Effector memory CD4-positive, alpha-beta T cell (primary cell): ENCODE measurements around the gene RPL39.

Experiments used
- DNase-seq, 3 donors: peaks; one replicate each; pipeline ENCODE4 v3.0.0-alpha.2; 2020
- H3K27ac ChIP-seq: 2 replicates; pipeline ENCODE4 v1.7.0; 2013; ENCODE audit warnings: mild to moderate bottlenecking, low read length, moderate library complexity; ENCODE audit not compliant: insufficient read depth, poor library complexity, severe bottlenecking
- H3K27me3 ChIP-seq: replicated peaks from 2 replicates; pipeline ENCODE4 v1.7.0; 2013; ENCODE audit warnings: mild to moderate bottlenecking, low read length; ENCODE audit not compliant: insufficient read depth, control insufficient read depth, poor library complexity, severe bottlenecking
- H3K36me3 ChIP-seq: 2 replicates; pipeline ENCODE4 v1.7.0; 2013; ENCODE audit warnings: mild to moderate bottlenecking, low read length, moderate library complexity; ENCODE audit not compliant: control insufficient read depth, insufficient read depth
- H3K4me1 ChIP-seq: 2 replicates; pipeline ENCODE4 v1.7.0; 2013; ENCODE audit warnings: low read length, mild to moderate bottlenecking; ENCODE audit not compliant: control insufficient read depth, insufficient read depth, poor library complexity, severe bottlenecking
- H3K4me3 ChIP-seq: 2 replicates; pipeline ENCODE4 v1.7.0; 2013; ENCODE audit warnings: low read length, low read depth, mild to moderate bottlenecking; ENCODE audit not compliant: insufficient read depth, poor library complexity, severe bottlenecking
- H3K9me3 ChIP-seq: 2 replicates; pipeline ENCODE4 v1.7.0; 2013; ENCODE audit warnings: mild to moderate bottlenecking, low read length, moderate library complexity; ENCODE audit not compliant: control insufficient read depth

Gene RPL39

DNA sequence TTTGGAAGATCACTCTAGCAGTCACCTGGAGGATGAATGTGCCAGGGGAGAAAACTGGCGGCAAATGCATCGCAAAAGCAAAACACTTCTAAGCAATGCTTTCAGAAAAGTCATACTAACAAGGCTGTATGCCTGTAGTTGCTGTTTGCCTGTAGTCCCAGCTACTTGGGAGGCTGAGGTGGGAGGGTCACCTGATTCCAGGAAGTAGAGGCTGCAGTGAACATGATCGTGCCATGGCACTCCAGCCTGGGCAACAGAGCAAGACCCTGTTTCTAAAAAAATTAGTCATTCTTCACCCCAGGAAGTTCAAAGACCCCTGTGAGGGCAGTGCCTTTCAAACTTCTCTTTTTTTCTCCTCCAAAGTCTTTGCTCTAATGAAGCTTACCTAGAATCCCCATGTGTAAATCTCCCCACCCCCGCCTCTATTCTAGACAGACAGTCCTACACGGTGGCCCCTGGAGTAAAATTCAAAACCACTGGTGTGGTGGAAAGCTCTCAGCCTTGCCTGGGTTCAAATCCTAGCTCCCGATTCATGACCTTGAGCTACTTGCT lies 27.5 kb downstream of the RPL39 start:
- DNase-seq = no peak
- Histone ChIP-seq H3K27me3 (no peaks in the 10 kb centered on the region), H3K9me3 (no peaks in the 10 kb centered on the region), H3K4me3 (no peak overlapping the region), H3K27ac (no peak overlapping the region), H3K4me1 (no peaks in the 10 kb centered on the region), H3K36me3 (no peaks in the 10 kb centered on the region)

DNA sequence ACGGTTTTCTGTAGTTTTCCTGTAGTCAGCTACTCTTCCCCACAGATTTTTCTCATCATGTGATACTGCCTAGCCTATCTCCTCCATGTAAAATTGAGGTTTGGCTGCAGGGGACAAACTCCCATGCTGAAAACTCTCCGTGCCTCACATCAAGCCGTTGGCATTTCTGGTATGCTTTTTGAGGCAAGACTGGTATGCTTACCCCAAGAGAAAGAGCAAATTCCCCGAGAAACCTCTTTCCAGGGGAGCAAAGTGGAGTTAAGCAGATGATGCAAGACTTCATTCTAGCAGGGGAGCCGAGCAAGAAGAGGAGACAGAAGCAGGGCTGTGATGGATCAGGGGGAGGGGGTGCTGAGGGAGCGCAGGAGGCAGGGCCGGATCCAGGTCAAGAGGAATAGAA lies 28.2 kb downstream of the RPL39 start:
- H3K4me3 ChIP-seq = no peak overlapping the region
- no peaks in the 10 kb centered on the region for H3K36me3 ChIP-seq
- no peaks in the 10 kb centered on the region for H3K4me1 ChIP-seq
- H3K27me3 ChIP-seq = no peaks in the 10 kb centered on the region
- no peak for DNase-seq
- no peaks in the 10 kb centered on the region for H3K9me3 ChIP-seq
- no peak overlapping the region for H3K27ac ChIP-seq

DNA sequence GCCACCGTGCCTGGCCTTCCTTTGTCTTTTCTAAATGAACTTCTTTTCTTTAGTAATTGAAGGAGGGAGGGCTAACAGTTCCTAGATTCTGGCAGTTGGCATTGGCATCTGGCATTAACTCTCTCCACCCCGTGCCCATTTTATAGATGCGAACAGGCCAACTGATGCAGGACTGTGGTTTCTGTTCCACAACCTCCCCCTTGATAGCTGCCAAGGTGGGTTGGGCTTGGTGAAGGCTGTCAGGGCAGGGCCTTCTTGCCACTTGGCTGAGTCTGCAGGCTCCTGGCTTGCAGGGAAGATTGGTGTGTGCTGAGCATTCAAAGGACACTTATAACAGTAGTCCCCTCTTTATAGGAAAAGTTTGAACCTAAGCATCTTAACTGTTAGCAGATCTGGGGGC lies 28.7 kb downstream of the RPL39 start:
- no peaks in the 10 kb centered on the region for H3K27me3 ChIP-seq
- H3K36me3 ChIP-seq = no peaks in the 10 kb centered on the region
- H3K9me3 ChIP-seq = no peaks in the 10 kb centered on the region
- H3K27ac ChIP-seq = no peak overlapping the region
- H3K4me3 ChIP-seq = no peak overlapping the region
- peaks cover under 1% of the 10 kb centered on the region for H3K4me1 ChIP-seq
- no peak for DNase-seq

DNA sequence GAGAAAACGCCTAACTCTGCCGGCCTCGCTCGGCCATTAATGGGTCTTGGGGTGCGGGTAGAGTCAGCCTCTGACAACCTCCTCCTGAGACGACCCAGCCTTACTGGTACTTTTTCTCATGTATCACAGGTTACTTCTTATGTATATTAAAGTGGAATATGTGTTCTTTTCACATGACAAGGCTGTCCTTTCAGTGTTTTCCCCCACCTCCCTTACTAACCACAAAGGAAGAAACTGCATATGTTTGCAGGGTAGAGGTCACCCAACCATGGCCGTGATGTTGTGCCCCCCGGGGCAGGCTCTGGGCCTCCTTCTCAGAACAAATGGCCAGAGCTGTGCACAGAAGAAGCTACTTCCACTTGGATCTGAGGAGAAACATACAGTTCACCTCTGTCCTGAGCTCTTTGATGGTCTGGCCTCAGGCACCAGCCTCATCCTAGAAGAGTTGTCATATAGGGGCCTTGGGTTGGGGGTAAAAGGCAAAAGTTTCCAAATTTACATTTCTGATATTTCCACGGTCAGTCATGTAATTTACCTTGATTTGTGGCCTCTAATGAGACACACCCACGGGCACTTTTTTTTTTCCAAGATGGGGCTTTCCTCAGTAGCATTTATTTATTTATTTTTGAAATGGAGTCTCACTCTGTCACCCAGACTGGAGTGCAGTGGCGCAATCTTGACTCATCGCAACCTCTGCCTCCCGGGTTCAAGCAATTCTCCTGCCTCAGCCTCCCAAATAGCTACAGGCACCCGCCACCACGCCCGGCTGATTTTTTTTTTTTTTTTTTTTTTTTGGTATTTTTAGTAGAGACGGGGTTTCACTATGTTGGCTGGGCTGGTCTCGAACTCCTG lies 31.2 kb downstream of the RPL39 start:
- peaks cover 21% of the 10 kb centered on the region for H3K4me1 ChIP-seq
- no peaks in the 10 kb centered on the region for H3K27me3 ChIP-seq
- no peak overlapping the region for H3K4me3 ChIP-seq
- no peaks in the 10 kb centered on the region for H3K9me3 ChIP-seq
- no peak overlapping the region for H3K27ac ChIP-seq
- H3K36me3 ChIP-seq = no peaks in the 10 kb centered on the region
- DNase-seq = no peak

DNA sequence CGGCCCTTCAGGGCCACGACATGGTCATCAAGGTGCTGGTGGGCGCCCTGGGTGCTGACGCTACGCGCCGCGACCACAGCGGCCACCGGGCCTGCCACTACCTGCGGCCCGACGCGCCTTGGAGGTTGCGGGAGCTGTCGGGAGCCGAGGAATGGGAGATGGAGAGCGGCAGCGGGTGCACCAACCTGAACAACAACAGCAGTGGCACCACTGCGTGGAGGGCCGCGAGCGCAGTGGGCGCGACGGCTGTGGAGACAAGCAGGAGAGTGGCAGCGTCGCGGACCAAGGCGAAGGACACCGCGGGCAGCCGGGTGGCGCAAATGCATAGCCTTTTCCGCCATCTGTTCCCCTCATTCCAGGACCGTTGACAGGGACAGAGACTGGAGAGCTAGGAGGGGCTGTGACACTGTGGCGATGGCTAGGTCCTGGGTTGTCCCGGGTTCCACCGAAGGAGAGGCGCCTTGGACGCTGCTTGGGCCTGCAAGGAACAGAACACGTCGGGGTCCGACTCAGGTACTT lies 32.1 kb downstream of the RPL39 start:
- Histone ChIP-seq H3K4me3 (peak overlapping the region; percentile 64), H3K27me3 (no peaks in the 10 kb centered on the region), H3K9me3 (no peaks in the 10 kb centered on the region), H3K4me1 (peaks cover 31% of the 10 kb centered on the region), H3K27ac (peak overlapping the region; percentile 61), H3K36me3 (no peaks in the 10 kb centered on the region)
- DNase-seq = no peak

DNA sequence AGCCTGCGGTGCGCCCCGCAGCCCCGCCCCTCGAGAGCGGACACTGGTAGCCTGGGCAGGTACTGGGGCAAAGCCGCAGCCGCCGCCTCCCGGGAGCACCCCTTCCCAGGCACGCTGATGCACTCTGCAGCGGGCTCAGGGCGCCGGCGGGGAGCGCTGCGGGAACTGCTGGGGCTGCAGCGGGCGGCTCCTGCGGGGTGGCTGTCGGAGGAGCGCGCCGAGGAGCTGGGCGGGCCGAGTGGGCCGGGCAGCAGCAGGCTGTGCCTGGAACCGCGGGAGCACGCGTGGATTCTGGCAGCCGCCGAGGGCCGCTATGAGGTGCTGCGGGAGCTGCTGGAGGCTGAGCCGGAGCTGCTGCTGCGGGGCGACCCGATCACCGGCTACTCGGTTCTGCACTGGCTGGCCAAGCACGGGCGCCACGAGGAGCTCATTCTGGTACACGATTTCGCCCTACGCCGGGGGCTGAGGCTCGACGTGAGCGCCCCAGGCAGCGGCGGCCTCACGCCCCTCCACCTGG lies 32.6 kb downstream of the RPL39 start:
- Histone ChIP-seq H3K36me3 (no peaks in the 10 kb centered on the region), H3K9me3 (no peaks in the 10 kb centered on the region), H3K4me1 (peaks cover 32% of the 10 kb centered on the region), H3K27me3 (no peaks in the 10 kb centered on the region), H3K27ac (peak overlapping the region; percentile 61), H3K4me3 (peak overlapping the region; percentile 64)
- peak; percentile 4 to 29 (median 11) for DNase-seq

DNA sequence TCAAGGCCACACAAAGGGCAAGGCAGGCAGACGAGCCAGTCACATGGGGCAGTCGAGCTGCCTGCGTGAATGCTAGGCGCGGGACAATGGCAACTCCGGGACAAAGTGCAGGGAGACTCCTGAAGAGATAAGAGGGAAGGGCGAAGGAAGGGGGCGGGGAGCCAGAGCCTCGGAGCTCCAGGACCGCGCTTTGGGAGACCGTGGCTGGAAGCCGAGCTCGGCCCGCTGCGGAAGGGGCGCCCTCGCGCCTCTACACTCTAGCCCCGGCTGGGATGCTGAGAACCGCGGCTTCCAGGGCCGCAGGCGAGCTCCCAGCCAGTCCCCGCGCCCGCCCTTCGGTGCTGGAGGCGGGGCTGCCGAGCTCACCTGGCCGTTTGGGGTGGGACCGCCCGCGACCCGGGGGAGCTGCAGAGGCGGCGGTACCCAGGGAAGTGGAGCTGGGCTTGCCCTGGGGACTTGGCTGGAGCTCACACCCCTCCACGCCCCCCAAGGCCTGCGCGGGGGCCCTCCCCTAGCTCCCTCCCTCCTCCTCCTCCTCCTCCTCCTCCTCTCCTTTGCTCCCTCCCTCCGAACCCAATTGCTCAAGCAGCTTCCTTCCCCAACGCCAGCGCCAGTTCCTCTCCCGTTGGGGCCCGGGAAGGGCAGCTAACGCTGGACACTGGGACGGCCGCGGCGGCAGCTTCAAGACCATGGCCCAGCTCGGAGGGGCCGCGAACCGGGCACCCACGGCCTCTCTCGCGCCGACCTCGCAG lies 33.3 kb downstream of the RPL39 start, which contains the start of gene SOWAHD:
Gene SOWAHD (plus strand): TSS at position 610 of the 752 bp plus-strand sequence. CDS start 80 bp downstream, at position 690.
- H3K4me3 ChIP-seq = peak within 1 kb of the TSS; percentile 64
- H3K27me3 ChIP-seq = no peaks in the 10 kb centered on the region
- H3K4me1 ChIP-seq = peaks cover 32% of the 10 kb centered on the region
- H3K9me3 ChIP-seq = no peaks in the 10 kb centered on the region
- H3K36me3 ChIP-seq = no peaks in the 10 kb centered on the region
- peak within 1 kb of the TSS; percentile 61 for H3K27ac ChIP-seq
- peak in 2 of 3 donors; percentile 16 to 24 for DNase-seq

DNA sequence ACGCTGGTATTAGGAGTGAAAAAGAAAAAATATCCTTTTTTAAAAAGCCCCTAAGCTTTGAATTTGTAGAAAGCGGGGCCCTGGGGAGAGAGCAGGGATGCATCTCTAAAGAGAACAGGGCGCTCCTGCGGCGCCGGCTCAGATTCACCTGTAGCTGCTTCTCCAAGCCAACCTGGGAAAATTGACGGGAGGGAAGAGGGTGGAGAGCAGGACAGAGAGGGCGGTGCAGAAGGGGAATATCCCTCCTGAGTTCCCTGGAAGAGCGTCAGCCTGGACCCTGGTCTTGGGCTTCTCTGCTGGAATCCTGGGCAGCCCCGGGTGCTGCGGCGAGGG lies 33.8 kb downstream of the RPL39 start:
- peak overlapping the region; percentile 61 for H3K27ac ChIP-seq
- no peaks in the 10 kb centered on the region for H3K27me3 ChIP-seq
- DNase-seq = no peak
- peak overlapping the region; percentile 64 for H3K4me3 ChIP-seq
- no peaks in the 10 kb centered on the region for H3K36me3 ChIP-seq
- no peaks in the 10 kb centered on the region for H3K9me3 ChIP-seq
- H3K4me1 ChIP-seq = peaks cover 32% of the 10 kb centered on the region

DNA sequence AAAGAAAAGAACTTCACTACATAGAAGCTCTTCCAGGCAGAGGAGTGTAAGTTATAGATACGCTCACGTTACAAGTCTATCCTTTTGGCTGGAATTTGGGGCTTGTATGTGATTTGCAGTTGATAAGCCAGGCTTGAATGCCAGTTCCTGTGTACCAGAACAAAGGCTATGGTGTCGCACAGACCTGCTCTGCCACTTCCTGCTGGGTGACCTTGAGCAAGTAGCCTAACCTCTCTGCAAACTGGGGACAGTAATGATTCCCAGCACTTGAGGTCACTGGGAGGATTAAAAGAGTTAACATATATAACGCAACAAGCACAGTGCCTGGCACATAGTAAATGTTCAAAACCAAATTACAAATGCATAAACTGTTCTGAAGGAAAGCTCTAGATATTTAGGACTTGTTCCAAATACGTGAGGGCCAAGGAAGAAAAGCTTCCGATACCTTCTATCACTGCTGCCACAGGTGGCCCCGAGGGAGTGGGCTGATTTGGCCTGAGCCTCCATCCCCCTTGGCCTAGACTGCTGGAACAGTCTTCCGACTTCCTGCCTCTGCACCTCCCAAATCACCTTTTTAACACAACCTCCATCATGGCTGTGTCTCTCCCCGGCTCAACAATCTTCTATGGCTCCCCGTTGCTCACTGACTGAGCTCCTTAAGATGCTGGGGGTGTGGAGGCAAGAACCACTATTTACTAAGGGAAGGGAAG lies 34.3 kb downstream of the RPL39 start:
- peak overlapping the region; percentile 61 for H3K27ac ChIP-seq
- H3K36me3 ChIP-seq = no peaks in the 10 kb centered on the region
- H3K27me3 ChIP-seq = no peaks in the 10 kb centered on the region
- no peak overlapping the region for H3K4me3 ChIP-seq
- peaks cover 32% of the 10 kb centered on the region for H3K4me1 ChIP-seq
- no peak for DNase-seq
- H3K9me3 ChIP-seq = no peaks in the 10 kb centered on the region
